Mucosa of stomach (tissue), 1 donor: ENCODE results near the gene FAM193A.

Experiments used
- H3K27me3 ChIP-seq: one replicate; pipeline ENCODE4 v1.7.0; 2013; ENCODE audit warnings: mild to moderate bottlenecking, low read length; ENCODE audit not compliant: control insufficient read depth, insufficient read depth
- H3K36me3 ChIP-seq: one replicate; pipeline ENCODE4 v1.7.0; 2013; ENCODE audit warnings: low read length; ENCODE audit not compliant: control insufficient read depth, insufficient read depth
- H3K4me1 ChIP-seq: one replicate; pipeline ENCODE4 v1.7.0; 2013; ENCODE audit warnings: mild to moderate bottlenecking, low read length; ENCODE audit not compliant: control insufficient read depth, insufficient read depth
- H3K4me3 ChIP-seq: one replicate; pipeline ENCODE4 v1.7.0; 2013; ENCODE audit warnings: low read length
- H3K9ac ChIP-seq: one replicate; pipeline ENCODE4 v1.7.0; 2013; ENCODE audit warnings: mild to moderate bottlenecking, low read length, moderate library complexity
- H3K9me3 ChIP-seq: one replicate; pipeline ENCODE4 v1.7.0; 2013; ENCODE audit warnings: mild to moderate bottlenecking, low read length, moderate library complexity; ENCODE audit not compliant: control insufficient read depth
- donor health status: Pancreatic carcinoma.

FAM193A gene

GRCh38 chr4:2649604-2650114 lies 113.2 kb downstream of the FAM193A start:
- Histone ChIP-seq H3K4me3 (no peak overlapping the region), H3K9me3 (no peaks in the 10 kb centered on the region), H3K9ac (no peak overlapping the region), H3K4me1 (no peaks in the 10 kb centered on the region), H3K36me3 (peaks cover 7% of the 10 kb centered on the region), H3K27me3 (no peaks in the 10 kb centered on the region)

GRCh38 chr4:2650276-2650675 lies 113.8 kb downstream of the FAM193A start:
- H3K36me3 ChIP-seq = peaks cover 7% of the 10 kb centered on the region
- H3K27me3 ChIP-seq = no peaks in the 10 kb centered on the region
- H3K9me3 ChIP-seq = no peaks in the 10 kb centered on the region
- H3K9ac ChIP-seq = no peak overlapping the region
- H3K4me1 ChIP-seq = no peaks in the 10 kb centered on the region
- H3K4me3 ChIP-seq = no peak overlapping the region

- H3K4me1 ChIP-seq = no peaks in the 10 kb centered on the region
- H3K36me3 ChIP-seq = peaks cover 7% of the 10 kb centered on the region
- H3K4me3 ChIP-seq = no peak overlapping the region
- no peaks in the 10 kb centered on the region for H3K9me3 ChIP-seq
- no peaks in the 10 kb centered on the region for H3K27me3 ChIP-seq
- H3K9ac ChIP-seq = no peak overlapping the region
These were observed 115.1 kb downstream of the FAM193A start for GRCh38 chr4:2651546-2651945.

- Histone ChIP-seq H3K9ac (no peak overlapping the region), H3K27me3 (no peaks in the 10 kb centered on the region), H3K36me3 (peaks cover 7% of the 10 kb centered on the region), H3K4me1 (no peaks in the 10 kb centered on the region), H3K9me3 (no peaks in the 10 kb centered on the region), H3K4me3 (no peak overlapping the region)
These were observed 115.6 kb downstream of the FAM193A start for GRCh38 chr4:2651998-2652397.

- Histone ChIP-seq H3K36me3 (peaks cover 7% of the 10 kb centered on the region), H3K27me3 (no peaks in the 10 kb centered on the region), H3K4me1 (no peaks in the 10 kb centered on the region), H3K9ac (no peak overlapping the region), H3K9me3 (no peaks in the 10 kb centered on the region), H3K4me3 (no peak overlapping the region)
These were observed 116.1 kb downstream of the FAM193A start for GRCh38 chr4:2652415-2653160.

- H3K4me3 ChIP-seq = no peak overlapping the region
- H3K36me3 ChIP-seq = peaks cover 12% of the 10 kb centered on the region
- no peaks in the 10 kb centered on the region for H3K9me3 ChIP-seq
These were observed 124.3 kb downstream of the FAM193A start for GRCh38 chr4:2660596-2661211.

GRCh38 chr4:2662598-2662997 lies 126.2 kb downstream of the FAM193A start:
- H3K9me3 ChIP-seq = no peaks in the 10 kb centered on the region
- no peaks in the 10 kb centered on the region for H3K4me1 ChIP-seq
- H3K27me3 ChIP-seq = no peaks in the 10 kb centered on the region
- no peak overlapping the region for H3K9ac ChIP-seq
- H3K36me3 ChIP-seq = peaks cover 12% of the 10 kb centered on the region
- no peak overlapping the region for H3K4me3 ChIP-seq

More at GRCh38 chr4:2660596-2661211, 124.3 kb downstream of the FAM193A start:
- Histone ChIP-seq H3K9ac (no peak overlapping the region), H3K4me1 (no peaks in the 10 kb centered on the region), H3K27me3 (no peaks in the 10 kb centered on the region)

GRCh38 chr4:2663275-2663674 lies 126.8 kb downstream of the FAM193A start:
- H3K4me1 ChIP-seq = no peaks in the 10 kb centered on the region
- H3K36me3 ChIP-seq = peaks cover 7% of the 10 kb centered on the region
- H3K9ac ChIP-seq = no peak overlapping the region
- H3K27me3 ChIP-seq = no peaks in the 10 kb centered on the region
- H3K9me3 ChIP-seq = no peaks in the 10 kb centered on the region
- H3K4me3 ChIP-seq = no peak overlapping the region

GRCh38 chr4:2666722-2667247 lies 130.3 kb downstream of the FAM193A start:
- Histone ChIP-seq H3K36me3 (no peaks in the 10 kb centered on the region), H3K27me3 (no peaks in the 10 kb centered on the region)

GRCh38 chr4:2667428-2667827 lies 131.0 kb downstream of the FAM193A start:
- Histone ChIP-seq H3K4me3 (no peak overlapping the region), H3K36me3 (no peaks in the 10 kb centered on the region), H3K9ac (no peak overlapping the region), H3K9me3 (no peaks in the 10 kb centered on the region), H3K4me1 (peaks cover 16% of the 10 kb centered on the region), H3K27me3 (no peaks in the 10 kb centered on the region)

More at GRCh38 chr4:2666722-2667247, 130.3 kb downstream of the FAM193A start:
- Histone ChIP-seq H3K4me3 (no peak overlapping the region), H3K9me3 (no peaks in the 10 kb centered on the region), H3K9ac (no peak overlapping the region), H3K4me1 (peaks cover 11% of the 10 kb centered on the region)

GRCh38 chr4:2671267-2671895 lies 134.9 kb downstream of the FAM193A start:
- peaks cover 7% of the 10 kb centered on the region for H3K36me3 ChIP-seq
- H3K9ac ChIP-seq = peak overlapping the region; percentile 38

GRCh38 chr4:2672082-2672481 lies 135.6 kb downstream of the FAM193A start:
- Histone ChIP-seq H3K36me3 (peaks cover 7% of the 10 kb centered on the region), H3K9ac (peak overlapping the region; percentile 38), H3K27me3 (no peaks in the 10 kb centered on the region), H3K9me3 (no peaks in the 10 kb centered on the region), H3K4me3 (no peak overlapping the region), H3K4me1 (peaks cover 16% of the 10 kb centered on the region)

More at GRCh38 chr4:2671267-2671895, 134.9 kb downstream of the FAM193A start:
- Histone ChIP-seq H3K4me3 (no peak overlapping the region), H3K9me3 (no peaks in the 10 kb centered on the region), H3K27me3 (no peaks in the 10 kb centered on the region), H3K4me1 (peaks cover 16% of the 10 kb centered on the region)
